Choroid plexus epithelial cell (primary cell): ENCODE data around the gene SPRYD3.
"Not testable (repeated sequence)": the region's sequence is repeated elsewhere in the genome, so short reads cannot be mapped to it uniquely, and the experiment has no call there.

Source experiments
- DNase-seq: peaks from one replicate; pipeline ENCODE4 v3.0.0-alpha.2; 2010; ENCODE audit warnings: low read depth
- H3K4me3 ChIP-seq: 2 replicates; pipeline ENCODE4 v1.5.1; 2011; ENCODE audit warnings: low read depth, mild to moderate bottlenecking, control low read depth, low read length, moderate library complexity
- CTCF ChIP-seq: conservative IDR thresholded peaks from 2 replicates; pipeline ENCODE4 v1.5.1; 2011; ENCODE audit warnings: low read depth, mild to moderate bottlenecking, control low read depth, inconsistent platforms, low read length, moderate library complexity

The SPRYD3 gene

GRCh38 chr12:53031616-53032015, 47.6 kb downstream of the SPRYD3 start:
- no peak for TF ChIP-seq CTCF
- H3K4me3 ChIP-seq: no peak overlapping the region

GRCh38 chr12:53027014-53027413, 52.2 kb downstream of the SPRYD3 start:
- not testable (repeated sequence) for H3K4me3 ChIP-seq, DNase-seq

More at GRCh38 chr12:53031616-53032015, 47.6 kb downstream of the SPRYD3 start:
- no peak for DNase-seq

DNA sequence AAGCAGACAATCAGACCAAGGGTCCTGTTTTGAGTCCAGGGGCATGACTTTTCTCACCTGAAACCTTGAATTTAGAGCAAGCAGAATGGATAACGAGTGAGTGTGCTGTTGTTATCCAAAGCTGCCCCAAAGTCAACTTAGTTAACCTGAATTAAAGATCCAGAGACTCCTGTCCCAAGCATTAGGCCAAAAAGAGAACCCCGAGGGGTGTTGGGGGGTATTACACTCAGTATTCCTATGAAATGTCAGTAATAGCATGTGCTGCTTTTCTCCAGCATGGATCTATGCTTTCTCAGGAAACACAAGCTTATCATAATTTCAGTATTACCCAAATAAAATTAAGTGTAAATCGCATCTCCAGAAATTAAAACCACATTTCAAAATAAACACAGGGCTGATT, 53.9 kb downstream of the SPRYD3 start:
- H3K4me3 ChIP-seq: no peak overlapping the region
- no peak for TF ChIP-seq CTCF
- DNase-seq: no peak

DNA sequence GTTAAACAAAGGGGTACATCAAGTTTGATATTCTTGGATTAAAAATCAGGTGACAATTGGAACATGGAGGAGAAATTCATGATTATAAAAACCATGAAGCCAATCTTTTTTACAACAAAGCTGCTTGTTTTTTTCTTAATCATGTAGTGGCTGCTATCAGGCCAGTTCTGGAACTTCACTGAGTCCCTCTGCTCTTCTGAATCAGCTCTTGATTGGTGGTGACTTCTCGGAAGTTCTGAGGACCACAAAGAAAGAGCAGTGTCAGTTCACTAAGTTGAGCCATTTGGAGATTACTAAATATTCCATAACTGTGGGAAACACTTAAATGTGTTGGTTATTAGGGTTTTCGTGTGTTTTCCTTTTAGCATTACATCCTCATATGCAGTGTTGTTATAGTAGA, 64.5 kb downstream of the SPRYD3 start:
- no peak overlapping the region for H3K4me3 ChIP-seq
- DNase-seq: no peak
- TF ChIP-seq CTCF: no peak
